ENCODE data around the gene GNL3.

The GNL3 gene

DNA sequence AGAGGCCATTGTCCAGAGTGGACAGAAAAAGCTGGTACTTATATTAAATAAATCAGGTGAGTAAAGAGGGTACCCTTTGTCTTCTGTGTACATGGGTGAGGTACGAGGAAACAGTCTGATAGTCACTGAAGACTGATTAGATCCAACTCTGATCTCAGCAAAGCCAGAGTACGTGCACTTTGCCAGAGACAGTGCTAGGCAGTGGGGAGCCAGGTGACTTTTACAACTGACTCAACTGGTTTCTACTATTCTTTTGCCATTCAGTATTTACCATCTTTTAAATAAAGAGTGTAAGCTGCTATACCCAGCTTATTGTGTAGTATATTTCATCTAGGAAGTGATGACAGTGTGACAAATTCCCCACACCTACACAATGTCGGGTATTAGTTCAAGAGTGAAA lies 3.3 kb downstream of the GNL3 start:
- TF ChIP-seq EZH2 (IDR thresholded peaks at IDR 0.05; ENCODE audit: borderline replicate concordance, low read depth, low read length, severe bottlenecking) = no peak
- TF ChIP-seq, protein P1, sequence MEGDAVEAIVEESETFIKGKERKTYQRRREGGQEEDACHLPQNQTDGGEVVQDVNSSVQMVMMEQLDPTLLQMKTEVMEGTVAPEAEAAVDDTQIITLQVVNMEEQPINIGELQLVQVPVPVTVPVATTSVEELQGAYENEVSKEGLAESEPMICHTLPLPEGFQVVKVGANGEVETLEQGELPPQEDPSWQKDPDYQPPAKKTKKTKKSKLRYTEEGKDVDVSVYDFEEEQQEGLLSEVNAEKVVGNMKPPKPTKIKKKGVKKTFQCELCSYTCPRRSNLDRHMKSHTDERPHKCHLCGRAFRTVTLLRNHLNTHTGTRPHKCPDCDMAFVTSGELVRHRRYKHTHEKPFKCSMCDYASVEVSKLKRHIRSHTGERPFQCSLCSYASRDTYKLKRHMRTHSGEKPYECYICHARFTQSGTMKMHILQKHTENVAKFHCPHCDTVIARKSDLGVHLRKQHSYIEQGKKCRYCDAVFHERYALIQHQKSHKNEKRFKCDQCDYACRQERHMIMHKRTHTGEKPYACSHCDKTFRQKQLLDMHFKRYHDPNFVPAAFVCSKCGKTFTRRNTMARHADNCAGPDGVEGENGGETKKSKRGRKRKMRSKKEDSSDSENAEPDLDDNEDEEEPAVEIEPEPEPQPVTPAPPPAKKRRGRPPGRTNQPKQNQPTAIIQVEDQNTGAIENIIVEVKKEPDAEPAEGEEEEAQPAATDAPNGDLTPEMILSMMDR (IDR thresholded peaks at IDR 0.05; ENCODE audit: borderline replicate concordance, extremely low read depth, low read length, poor library complexity, severe bottlenecking) = no peak
- H3K79me2 ChIP-seq (ENCODE audit: insufficient read depth, low read length) = peaks cover 64% of the 10 kb centered on the region
- no peak overlapping the region for H3K4me3 ChIP-seq (ENCODE audit: low read depth in 1 of 2, low read length in 2 of 2)
- peak overlapping the region; percentile 73; the same call in 1 of the 2 replicates for H3K4me2 ChIP-seq (ENCODE audit: insufficient read depth, low read length)
- no peak overlapping the region for H3K9ac ChIP-seq (ENCODE audit: low read depth, low read length)
- no peaks in the 10 kb centered on the region for H3K27me3 ChIP-seq (ENCODE audit: insufficient read depth, low read length, poor library complexity)
- DNase-seq (no peak), ATAC-seq (ENCODE audit: insufficient read depth, low read depth) (no peak)
- H3K27ac ChIP-seq (ENCODE audit: low read length) = no peak overlapping the region
- H4K20me1 ChIP-seq (ENCODE audit: insufficient read depth, low read length) = peaks cover 28% of the 10 kb centered on the region; the same call in 1 of the 2 replicates
- no peak overlapping the region for H2AFZ ChIP-seq (ENCODE audit: low read depth, low read length)
- H3K9me3 ChIP-seq (ENCODE audit: insufficient read depth, low read length, severe bottlenecking) = no peaks in the 10 kb centered on the region
- H3K36me3 ChIP-seq (ENCODE audit: insufficient read depth, low read length) = peaks cover 75% of the 10 kb centered on the region
- peaks cover 32% of the 10 kb centered on the region for H3K4me1 ChIP-seq (ENCODE audit: insufficient read depth, low read length)

DNA sequence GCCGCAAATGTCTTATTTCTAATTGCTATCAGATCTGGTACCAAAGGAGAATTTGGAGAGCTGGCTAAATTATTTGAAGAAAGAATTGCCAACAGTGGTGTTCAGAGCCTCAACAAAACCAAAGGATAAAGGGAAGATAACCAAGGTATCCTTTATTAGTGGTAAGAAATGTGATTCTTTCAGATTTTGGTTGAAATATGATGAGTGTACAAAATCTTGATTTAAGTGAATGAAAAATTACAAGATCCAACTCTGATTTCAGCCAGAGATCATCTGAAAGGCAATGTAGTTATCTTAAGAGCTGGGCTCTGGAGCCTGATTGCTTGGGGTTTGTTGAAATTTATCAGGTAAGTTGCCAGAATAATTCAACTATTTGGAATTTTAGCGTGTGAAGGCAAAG lies 4.7 kb downstream of the GNL3 start:
- Histone ChIP-seq H3K9me3 (ENCODE audit: insufficient read depth, low read length, severe bottlenecking) (no peaks in the 10 kb centered on the region), H3K4me2 (ENCODE audit: insufficient read depth, low read length) (no peak overlapping the region), H3K27me3 (ENCODE audit: insufficient read depth, low read length, poor library complexity) (no peaks in the 10 kb centered on the region), H3K36me3 (ENCODE audit: insufficient read depth, low read length) (peaks cover 89% of the 10 kb centered on the region), H3K27ac (ENCODE audit: low read length) (no peak overlapping the region), H3K79me2 (ENCODE audit: insufficient read depth, low read length) (peaks cover 51% of the 10 kb centered on the region), H3K4me1 (ENCODE audit: insufficient read depth, low read length) (peaks cover 25% of the 10 kb centered on the region), H3K4me3 (ENCODE audit: low read depth in 1 of 2, low read length in 2 of 2) (no peak overlapping the region), H2AFZ (ENCODE audit: low read depth, low read length) (no peak overlapping the region), H3K9ac (ENCODE audit: low read depth, low read length) (no peak overlapping the region), H4K20me1 (ENCODE audit: insufficient read depth, low read length) (peaks cover 36% of the 10 kb centered on the region; the same call in 1 of the 2 replicates)
- ATAC-seq (ENCODE audit: insufficient read depth, low read depth) = no peak
- no peak for DNase-seq
- no peak for TF ChIP-seq EZH2 (IDR thresholded peaks at IDR 0.05; ENCODE audit: borderline replicate concordance, low read depth, low read length, severe bottlenecking)
- TF ChIP-seq, protein P1 (IDR thresholded peaks at IDR 0.05; ENCODE audit: borderline replicate concordance, extremely low read depth, low read length, poor library complexity, severe bottlenecking) = no peak

- H3K27ac ChIP-seq (ENCODE audit: low read length) = no peak overlapping the region
- H4K20me1 ChIP-seq (ENCODE audit: insufficient read depth, low read length) = peaks cover 32% of the 10 kb centered on the region; the same call in 1 of the 2 replicates
These were observed 7.2 kb downstream of the GNL3 start for GRCh38 chr3:52693071-52693470.

More at GRCh38 chr3:52693071-52693470, 7.2 kb downstream of the GNL3 start:
- H3K9me3 ChIP-seq (ENCODE audit: insufficient read depth, low read length, severe bottlenecking) = no peaks in the 10 kb centered on the region
- H3K9ac ChIP-seq (ENCODE audit: low read depth, low read length) = no peak overlapping the region
- H3K36me3 ChIP-seq (ENCODE audit: insufficient read depth, low read length) = peaks cover 97% of the 10 kb centered on the region
- DNase-seq (no peak), ATAC-seq (ENCODE audit: insufficient read depth, low read depth) (no peak)
- no peak overlapping the region for H3K4me2 ChIP-seq (ENCODE audit: insufficient read depth, low read length)
- H3K4me1 ChIP-seq (ENCODE audit: insufficient read depth, low read length) = peaks cover 9% of the 10 kb centered on the region; the same call in 1 of the 2 replicates
- H3K27me3 ChIP-seq (ENCODE audit: insufficient read depth, low read length, poor library complexity) = no peaks in the 10 kb centered on the region
- TF ChIP-seq, protein P1 (IDR thresholded peaks at IDR 0.05; ENCODE audit: borderline replicate concordance, extremely low read depth, low read length, poor library complexity, severe bottlenecking) = no peak
- TF ChIP-seq EZH2 (IDR thresholded peaks at IDR 0.05; ENCODE audit: borderline replicate concordance, low read depth, low read length, severe bottlenecking) = no peak
- H2AFZ ChIP-seq (ENCODE audit: low read depth, low read length) = no peak overlapping the region
- H3K79me2 ChIP-seq (ENCODE audit: insufficient read depth, low read length) = peaks cover 26% of the 10 kb centered on the region
- no peak overlapping the region for H3K4me3 ChIP-seq (ENCODE audit: low read depth in 1 of 2, low read length in 2 of 2)
